Bone marrow (tissue), 2 donors: ENCODE measurements around the gene KCNG2.
"Not testable (repeated sequence)": the region's sequence is repeated elsewhere in the genome, so short reads cannot be mapped to it uniquely, and the experiment has no call there.

Source experiments
- DNase-seq, 2 donors: peaks; one replicate each; lab custom pipeline; 2025; lab: John Stamatoyannopoulos, UW

The KCNG2 gene

GRCh38 chr18:79870301-79871025, 72.7 kb downstream of the KCNG2 start:
- DNase-seq: no peak

- no peak for DNase-seq
Measured at GRCh38 chr18:79871026-79871390, 73.3 kb downstream of the KCNG2 start.

GRCh38 chr18:79871481-79872091, 73.8 kb downstream of the KCNG2 start:
- DNase-seq: no peak

GRCh38 chr18:79872527-79873444, 75.0 kb downstream of the KCNG2 start:
- DNase-seq: no peak

GRCh38 chr18:79873449-79874110, 75.8 kb downstream of the KCNG2 start:
- DNase-seq: no peak

GRCh38 chr18:79874553-79875530, 77.1 kb downstream of the KCNG2 start:
- no peak for DNase-seq

GRCh38 chr18:79875531-79875919, 77.8 kb downstream of the KCNG2 start:
- DNase-seq: no peak

GRCh38 chr18:79875931-79876461, 78.3 kb downstream of the KCNG2 start:
- DNase-seq: no peak

- DNase-seq: no peak
Measured at GRCh38 chr18:79876497-79876896, 78.8 kb downstream of the KCNG2 start.

GRCh38 chr18:79877163-79878091, 79.7 kb downstream of the KCNG2 start:
- no peak for DNase-seq

- DNase-seq: not testable (repeated sequence)
Measured at GRCh38 chr18:79878246-79878645, 80.5 kb downstream of the KCNG2 start.

- DNase-seq: no peak
Measured at GRCh38 chr18:79878741-79879378, 81.1 kb downstream of the KCNG2 start.

- no peak for DNase-seq
Measured at GRCh38 chr18:79879566-79879965, 81.8 kb downstream of the KCNG2 start.

- DNase-seq: no peak
Measured at GRCh38 chr18:79881695-79882094, 84.0 kb downstream of the KCNG2 start.

GRCh38 chr18:79882522-79883241, 84.9 kb downstream of the KCNG2 start:
- DNase-seq: no peak

GRCh38 chr18:79883461-79884293, 85.9 kb downstream of the KCNG2 start:
- DNase-seq: no peak

- no peak for DNase-seq
Measured at GRCh38 chr18:79884294-79884962, 86.7 kb downstream of the KCNG2 start.
